Karpas-422 (cell line): ENCODE data around the gene YIPF5. TPM values are rescaled to one million over a fixed set of nuclear protein-coding genes. Genes with fewer than 3 reads are reported as not detected.

Source experiments
- DNase-seq: peaks from one replicate; pipeline ENCODE4 v3.0.0-alpha.2; 2015
- H2AFZ ChIP-seq: fragments of 200-600 bp; sonication (generic); 2 replicates; pipeline ENCODE4 v1.6.1; 2014; ENCODE audit warnings: antibody characterized with exemption, low read length, mixed read lengths
- H3K27ac ChIP-seq: fragments of 200-600 bp; sonication (generic); 2 replicates; pipeline ENCODE4 v1.5.1; 2014; ENCODE audit warnings: mild to moderate bottlenecking, low read length, moderate library complexity
- H3K27me3 ChIP-seq: fragments of 200-600 bp; sonication (generic); 2 replicates; pipeline ENCODE4 v1.6.1; 2014; ENCODE audit warnings: low read length, mixed read lengths
- H3K36me3 ChIP-seq: fragments of 200-600 bp; sonication (generic); 2 replicates; pipeline ENCODE4 v1.6.1; 2014; ENCODE audit warnings: low read length, mixed read lengths; ENCODE audit not compliant: insufficient read depth
- H3K4me1 ChIP-seq: fragments of 200-600 bp; sonication (generic); 2 replicates; pipeline ENCODE4 v1.6.1; 2014; ENCODE audit warnings: mild to moderate bottlenecking, low read length, mixed read lengths
- H3K4me2 ChIP-seq: fragments of 200-600 bp; sonication (generic); 2 replicates; pipeline ENCODE4 v1.6.1; 2014; ENCODE audit warnings: low read length, low read depth, mild to moderate bottlenecking; ENCODE audit not compliant: poor library complexity, severe bottlenecking
- H3K4me3 ChIP-seq: fragments of 200-600 bp; sonication (generic); 2 replicates; pipeline ENCODE4 v1.5.1; 2014; ENCODE audit warnings: mild to moderate bottlenecking, antibody characterized with exemption, low read length, mixed read lengths
- H3K79me2 ChIP-seq: fragments of 200-600 bp; sonication (generic); 2 replicates; pipeline ENCODE4 v1.6.1; 2014; ENCODE audit warnings: mild to moderate bottlenecking, low read length, mixed read lengths
- H3K9ac ChIP-seq: fragments of 200-600 bp; sonication (generic); 2 replicates; pipeline ENCODE4 v1.6.0; 2014; ENCODE audit warnings: low read length
- H3K9me2 ChIP-seq: fragments of 200-600 bp; sonication (generic), shearing (Covaris generic); replicated peaks from 2 replicates; pipeline ENCODE4 v1.6.0; 2014; ENCODE audit warnings: mild to moderate bottlenecking, low read length, moderate library complexity; ENCODE audit not compliant: insufficient read depth
- H3K9me3 ChIP-seq: fragments of 300-700, 200-600 bp; sonication (generic); 2 replicates; pipeline ENCODE4 v1.6.1; 2014; ENCODE audit warnings: low read length, mixed read lengths
- H4K20me1 ChIP-seq: fragments of 200-600 bp; sonication (generic); 2 replicates; pipeline ENCODE4 v1.6.1; 2014; ENCODE audit warnings: mild to moderate bottlenecking, antibody characterized with exemption, low read length, low read depth; ENCODE audit not compliant: insufficient read depth
- total RNA-seq: library from RNA; depleted of rRNA; stranded (reverse); fragments of >200 nt; shearing (Covaris generic); gene quantifications from 2 replicates; pipeline ENCODE4 v1.2.3, GENCODE V29; 2014; ENCODE audit warnings: low replicate concordance

Gene YIPF5
- total RNA-seq, 1 experiment from 2014 or later = 21.3 TPM

DNA sequence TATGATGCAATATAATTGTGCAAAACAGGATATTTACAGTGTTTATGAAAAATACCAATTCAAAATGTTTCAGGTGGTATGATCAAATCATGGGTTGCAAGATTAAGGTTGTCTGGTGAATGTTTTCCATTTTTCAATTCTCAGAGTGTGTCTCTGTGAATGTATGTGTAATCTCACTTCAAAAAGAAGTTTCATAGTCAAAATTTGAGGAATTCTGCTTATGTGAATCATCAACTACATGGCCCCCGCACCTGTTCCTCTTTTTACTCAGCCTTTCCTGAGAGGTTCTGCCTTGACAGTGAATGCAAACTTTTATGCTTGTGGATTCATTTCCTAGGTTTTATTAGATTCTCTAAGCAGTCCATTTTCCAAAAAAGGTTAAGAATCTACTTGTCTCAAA is 32.3 kb upstream of the YIPF5 start:
- no peak overlapping the region for H3K4me2 ChIP-seq
- H3K9me2 ChIP-seq = no peaks in the 10 kb centered on the region
- H3K27me3 ChIP-seq = no peaks in the 10 kb centered on the region
- H3K79me2 ChIP-seq = no peaks in the 10 kb centered on the region
- no peak for DNase-seq
- no peaks in the 10 kb centered on the region for H4K20me1 ChIP-seq
- H2AFZ ChIP-seq = no peak overlapping the region
- no peaks in the 10 kb centered on the region for H3K36me3 ChIP-seq
- no peak overlapping the region for H3K4me3 ChIP-seq
- H3K9ac ChIP-seq = no peak overlapping the region
- H3K4me1 ChIP-seq = no peaks in the 10 kb centered on the region
- no peaks in the 10 kb centered on the region for H3K9me3 ChIP-seq
- no peak overlapping the region for H3K27ac ChIP-seq

DNA sequence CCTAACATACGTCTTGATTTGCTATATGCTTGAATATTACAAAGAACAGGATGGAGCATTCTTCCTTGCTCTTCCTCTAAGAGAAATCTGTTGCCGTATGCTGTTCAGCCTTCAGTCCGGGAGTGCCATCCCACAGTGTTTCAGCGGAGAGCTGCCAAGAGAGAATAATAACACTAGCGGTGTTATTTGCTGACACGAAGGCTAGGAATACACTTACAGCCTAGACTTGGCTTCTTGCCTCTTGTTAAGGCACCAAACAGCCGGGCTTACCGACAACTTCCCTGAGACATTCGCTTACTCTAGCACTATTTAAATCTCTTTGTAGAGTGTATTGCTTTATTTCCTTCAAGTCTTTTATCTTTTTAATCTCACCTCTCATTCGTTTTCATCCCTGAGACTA is 31.6 kb upstream of the YIPF5 start:
- no peak for DNase-seq
- Histone ChIP-seq H3K4me2 (no peak overlapping the region), H3K9me3 (no peaks in the 10 kb centered on the region), H3K4me3 (no peak overlapping the region), H3K79me2 (no peaks in the 10 kb centered on the region), H3K36me3 (no peaks in the 10 kb centered on the region), H3K27me3 (no peaks in the 10 kb centered on the region), H3K9me2 (no peaks in the 10 kb centered on the region), H4K20me1 (no peaks in the 10 kb centered on the region), H3K9ac (no peak overlapping the region), H3K4me1 (no peaks in the 10 kb centered on the region), H2AFZ (no peak overlapping the region), H3K27ac (no peak overlapping the region)

DNA sequence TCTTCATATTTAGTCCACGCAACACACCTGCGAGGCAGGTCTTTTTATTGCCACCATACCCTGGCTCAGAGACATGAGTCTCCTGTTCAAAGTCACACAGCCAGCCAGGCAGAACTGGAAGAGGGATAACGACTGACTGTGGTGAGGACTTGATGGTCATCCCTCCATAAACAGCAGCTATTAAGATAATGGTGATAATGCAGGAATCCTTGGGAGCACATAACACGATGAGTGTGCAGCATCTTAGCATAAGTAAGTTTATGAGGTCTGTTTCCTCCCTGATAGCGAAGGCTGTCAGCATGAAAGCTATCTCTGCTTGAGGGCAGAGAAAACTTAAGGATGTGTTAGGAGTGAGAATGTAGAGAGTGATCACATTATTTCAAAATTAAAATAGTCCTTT is 31.1 kb upstream of the YIPF5 start:
- Histone ChIP-seq H3K9ac (no peak overlapping the region), H2AFZ (no peak overlapping the region), H3K27me3 (no peaks in the 10 kb centered on the region), H3K9me2 (no peaks in the 10 kb centered on the region), H3K27ac (no peak overlapping the region), H4K20me1 (no peaks in the 10 kb centered on the region), H3K4me2 (no peak overlapping the region), H3K9me3 (no peaks in the 10 kb centered on the region), H3K79me2 (no peaks in the 10 kb centered on the region), H3K36me3 (no peaks in the 10 kb centered on the region), H3K4me3 (no peak overlapping the region), H3K4me1 (no peaks in the 10 kb centered on the region)
- no peak for DNase-seq

DNA sequence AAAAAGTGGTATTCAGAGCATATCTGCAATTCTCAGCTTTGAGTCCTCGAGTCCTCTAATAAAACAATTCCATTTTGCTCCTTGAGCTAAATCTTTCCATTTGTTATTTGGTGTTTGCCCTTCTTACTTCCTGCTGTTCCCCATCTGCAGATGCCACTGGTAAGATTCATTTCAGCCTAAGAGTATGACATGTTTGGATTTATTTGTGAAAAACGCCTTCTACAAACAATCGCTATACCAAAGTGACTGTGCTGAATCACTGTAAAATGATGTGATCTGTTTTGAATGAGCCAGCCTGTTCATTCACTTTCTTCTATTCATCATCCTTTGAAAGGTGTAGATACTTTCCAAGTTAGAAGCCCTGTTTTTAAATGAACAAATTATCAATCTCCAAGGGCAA is 27.9 kb upstream of the YIPF5 start:
- no peaks in the 10 kb centered on the region for H3K9me2 ChIP-seq
- no peak overlapping the region for H3K9ac ChIP-seq
- no peak overlapping the region for H3K27ac ChIP-seq
- H3K27me3 ChIP-seq = no peaks in the 10 kb centered on the region
- no peak overlapping the region for H3K4me2 ChIP-seq
- no peak overlapping the region for H3K4me3 ChIP-seq
- no peaks in the 10 kb centered on the region for H3K36me3 ChIP-seq
- H4K20me1 ChIP-seq = no peaks in the 10 kb centered on the region
- DNase-seq = no peak
- H3K9me3 ChIP-seq = no peaks in the 10 kb centered on the region
- no peak overlapping the region for H2AFZ ChIP-seq
- no peaks in the 10 kb centered on the region for H3K4me1 ChIP-seq
- H3K79me2 ChIP-seq = no peaks in the 10 kb centered on the region

DNA sequence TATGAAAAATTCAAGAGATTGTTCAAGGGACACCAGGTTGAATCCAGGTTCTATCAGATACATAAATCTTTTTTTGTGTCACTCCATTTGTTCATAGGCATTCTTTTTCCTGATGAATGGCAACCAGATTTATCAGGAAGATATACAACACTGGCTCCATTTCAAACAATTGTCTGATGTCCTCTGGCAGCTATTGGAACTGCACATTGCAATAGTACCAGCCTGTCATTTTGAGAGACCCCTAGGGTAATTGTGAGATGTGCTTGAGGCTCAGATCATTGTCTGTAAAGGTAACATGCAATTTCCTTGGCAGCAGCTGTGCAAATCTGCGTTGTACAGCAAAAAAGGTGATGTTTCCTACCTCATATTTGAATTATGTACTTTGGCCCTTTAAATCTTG is 26.2 kb upstream of the YIPF5 start:
- no peaks in the 10 kb centered on the region for H3K9me3 ChIP-seq
- no peaks in the 10 kb centered on the region for H3K79me2 ChIP-seq
- H2AFZ ChIP-seq = no peak overlapping the region
- no peaks in the 10 kb centered on the region for H3K36me3 ChIP-seq
- DNase-seq = no peak
- no peaks in the 10 kb centered on the region for H3K27me3 ChIP-seq
- H3K4me2 ChIP-seq = no peak overlapping the region
- peaks cover 4% of the 10 kb centered on the region for H3K4me1 ChIP-seq
- H3K9ac ChIP-seq = no peak overlapping the region
- no peak overlapping the region for H3K27ac ChIP-seq
- no peak overlapping the region for H3K4me3 ChIP-seq
- H4K20me1 ChIP-seq = no peaks in the 10 kb centered on the region
- H3K9me2 ChIP-seq = no peaks in the 10 kb centered on the region

DNA sequence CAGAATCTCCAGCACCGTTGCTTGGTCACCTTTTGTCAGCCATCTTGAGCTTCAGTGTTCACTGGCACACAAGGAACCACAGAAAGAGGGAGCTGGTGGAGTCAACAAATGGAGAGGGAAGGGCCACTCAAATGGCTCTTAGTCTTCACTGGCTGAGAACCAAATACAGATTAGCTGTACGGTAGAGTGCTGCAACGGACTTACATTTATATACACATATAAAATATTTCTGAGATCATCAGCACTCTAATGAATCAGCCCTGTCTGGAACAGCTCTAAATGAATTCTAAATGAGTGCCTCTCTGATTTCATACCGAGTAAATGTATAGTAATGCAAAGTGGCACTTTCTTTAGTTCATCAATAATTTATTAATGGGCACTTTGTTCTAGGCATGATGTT is 25.0 kb upstream of the YIPF5 start:
- no peak for DNase-seq
- no peak overlapping the region for H2AFZ ChIP-seq
- peaks cover 9% of the 10 kb centered on the region for H3K4me1 ChIP-seq
- no peaks in the 10 kb centered on the region for H3K36me3 ChIP-seq
- H3K79me2 ChIP-seq = no peaks in the 10 kb centered on the region
- H3K9me2 ChIP-seq = no peaks in the 10 kb centered on the region
- no peaks in the 10 kb centered on the region for H4K20me1 ChIP-seq
- H3K9ac ChIP-seq = no peak overlapping the region
- no peaks in the 10 kb centered on the region for H3K27me3 ChIP-seq
- no peak overlapping the region for H3K27ac ChIP-seq
- no peaks in the 10 kb centered on the region for H3K9me3 ChIP-seq
- no peak overlapping the region for H3K4me2 ChIP-seq
- H3K4me3 ChIP-seq = no peak overlapping the region

DNA sequence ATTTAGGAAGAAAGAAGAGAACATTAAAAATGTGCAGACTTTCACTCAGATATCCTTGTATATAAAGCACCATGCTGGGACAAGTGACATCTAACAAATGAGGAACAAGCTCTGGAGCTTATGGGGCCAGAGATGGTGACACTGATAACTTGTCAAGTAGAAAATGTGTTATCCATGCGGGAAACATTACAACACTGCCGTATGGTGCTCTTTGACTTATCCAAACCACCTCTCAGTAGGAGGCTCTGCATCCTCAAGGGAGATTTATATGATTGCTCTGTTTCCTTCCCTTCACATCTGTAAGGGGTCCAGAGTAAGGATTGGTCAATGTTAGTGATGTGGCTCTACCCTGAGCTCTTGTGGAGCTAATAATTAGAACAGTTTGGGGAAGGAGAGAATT is 23.7 kb upstream of the YIPF5 start:
- no peak overlapping the region for H2AFZ ChIP-seq
- H3K4me2 ChIP-seq = no peak overlapping the region
- no peak overlapping the region for H3K9ac ChIP-seq
- H3K79me2 ChIP-seq = no peaks in the 10 kb centered on the region
- no peaks in the 10 kb centered on the region for H3K36me3 ChIP-seq
- H3K9me3 ChIP-seq = no peaks in the 10 kb centered on the region
- H3K27ac ChIP-seq = no peak overlapping the region
- no peaks in the 10 kb centered on the region for H4K20me1 ChIP-seq
- no peaks in the 10 kb centered on the region for H3K27me3 ChIP-seq
- peaks cover 9% of the 10 kb centered on the region for H3K4me1 ChIP-seq
- no peaks in the 10 kb centered on the region for H3K9me2 ChIP-seq
- no peak for DNase-seq
- H3K4me3 ChIP-seq = no peak overlapping the region

DNA sequence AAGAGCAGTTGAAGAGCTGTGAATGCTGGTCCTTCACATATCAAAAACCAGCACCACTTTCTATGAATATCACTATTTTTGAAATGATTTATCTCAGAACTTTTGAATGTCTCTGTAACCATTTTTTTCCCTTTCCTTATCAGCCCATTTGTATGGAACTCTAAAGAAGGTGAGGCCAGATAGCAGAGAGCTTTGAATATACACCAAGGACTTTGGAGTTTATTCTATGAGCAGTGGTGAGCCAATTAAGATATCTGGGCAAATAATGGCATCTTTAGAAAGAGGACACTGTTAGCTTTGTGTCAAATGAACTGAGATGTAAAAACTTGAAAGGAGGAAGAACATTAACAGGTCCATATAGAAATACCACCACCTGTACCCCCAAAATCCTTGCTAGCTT is 22.2 kb upstream of the YIPF5 start:
- Histone ChIP-seq H3K36me3 (no peaks in the 10 kb centered on the region), H3K4me2 (no peak overlapping the region), H3K4me1 (peaks cover 17% of the 10 kb centered on the region), H4K20me1 (no peaks in the 10 kb centered on the region), H3K27ac (no peak overlapping the region), H3K27me3 (no peaks in the 10 kb centered on the region), H3K79me2 (no peaks in the 10 kb centered on the region), H3K9me2 (no peaks in the 10 kb centered on the region), H3K9me3 (no peaks in the 10 kb centered on the region), H2AFZ (no peak overlapping the region), H3K9ac (no peak overlapping the region), H3K4me3 (no peak overlapping the region)
- no peak for DNase-seq

DNA sequence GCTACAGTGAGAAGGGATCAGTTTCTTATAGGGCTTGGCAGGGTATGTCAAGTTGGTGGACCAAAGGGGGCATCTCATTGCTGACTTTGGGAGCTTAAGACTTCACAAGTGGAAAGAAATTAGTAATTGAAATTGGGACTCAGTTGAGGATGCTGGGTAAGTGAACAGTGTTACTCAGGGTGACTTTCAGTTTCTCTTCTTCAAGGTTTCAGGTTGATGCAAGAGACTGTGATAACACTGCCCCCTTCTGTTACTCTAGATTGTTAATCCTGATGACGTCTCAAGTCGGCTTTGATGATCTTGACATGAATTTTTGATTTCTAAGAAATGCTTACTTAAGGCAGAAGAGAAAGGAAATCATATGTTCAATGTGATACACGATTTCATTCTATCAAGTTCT is 21.5 kb upstream of the YIPF5 start:
- peak overlapping the region; percentile 92 for H2AFZ ChIP-seq
- no peaks in the 10 kb centered on the region for H3K79me2 ChIP-seq
- H3K27ac ChIP-seq = 0 out of 2 replicates have a peak overlapping the region, but pooled peaks have one; percentile 7
- peak overlapping the region; percentile 57 for H3K4me3 ChIP-seq
- H4K20me1 ChIP-seq = no peaks in the 10 kb centered on the region
- H3K9me3 ChIP-seq = no peaks in the 10 kb centered on the region
- peaks cover 24% of the 10 kb centered on the region for H3K4me1 ChIP-seq
- peak; percentile 91 for DNase-seq
- H3K27me3 ChIP-seq = no peaks in the 10 kb centered on the region
- H3K9ac ChIP-seq = peak overlapping the region; percentile 61
- no peaks in the 10 kb centered on the region for H3K36me3 ChIP-seq
- no peaks in the 10 kb centered on the region for H3K9me2 ChIP-seq
- peak overlapping the region; percentile 76 for H3K4me2 ChIP-seq
